HG02840 (cell line): ENCODE results near the gene PIBF1.

Experiments
- ATAC-seq: cut with Tn5 transposase; IDR thresholded peaks from one replicate; pipeline ENCODE4 v1.9.1; 2021; ENCODE audit warnings: mild to moderate bottlenecking, moderate library complexity, moderate number of reproducible peaks; ENCODE audit not compliant: unreplicated experiment, low FRiP score

Gene PIBF1

GRCh38 chr13:73057284-73058063 is 275.5 kb downstream of the PIBF1 start:
- no peak for ATAC-seq

DNA sequence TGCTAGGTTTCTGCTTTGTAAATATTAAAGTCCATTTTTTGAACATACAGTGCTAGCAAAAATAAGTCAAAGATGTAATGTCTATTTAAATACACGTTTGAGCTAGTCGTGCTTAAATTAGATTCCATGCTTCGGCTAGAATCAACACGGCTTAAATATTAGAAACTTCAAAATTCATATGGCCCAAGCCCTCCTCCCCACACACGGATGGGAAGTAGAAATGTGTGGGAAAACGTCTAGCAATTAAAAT is 276.1 kb downstream of the PIBF1 start:
- no peak for ATAC-seq

GRCh38 chr13:73058432-73058735 is 276.5 kb downstream of the PIBF1 start:
- ATAC-seq: peak; percentile 3

DNA sequence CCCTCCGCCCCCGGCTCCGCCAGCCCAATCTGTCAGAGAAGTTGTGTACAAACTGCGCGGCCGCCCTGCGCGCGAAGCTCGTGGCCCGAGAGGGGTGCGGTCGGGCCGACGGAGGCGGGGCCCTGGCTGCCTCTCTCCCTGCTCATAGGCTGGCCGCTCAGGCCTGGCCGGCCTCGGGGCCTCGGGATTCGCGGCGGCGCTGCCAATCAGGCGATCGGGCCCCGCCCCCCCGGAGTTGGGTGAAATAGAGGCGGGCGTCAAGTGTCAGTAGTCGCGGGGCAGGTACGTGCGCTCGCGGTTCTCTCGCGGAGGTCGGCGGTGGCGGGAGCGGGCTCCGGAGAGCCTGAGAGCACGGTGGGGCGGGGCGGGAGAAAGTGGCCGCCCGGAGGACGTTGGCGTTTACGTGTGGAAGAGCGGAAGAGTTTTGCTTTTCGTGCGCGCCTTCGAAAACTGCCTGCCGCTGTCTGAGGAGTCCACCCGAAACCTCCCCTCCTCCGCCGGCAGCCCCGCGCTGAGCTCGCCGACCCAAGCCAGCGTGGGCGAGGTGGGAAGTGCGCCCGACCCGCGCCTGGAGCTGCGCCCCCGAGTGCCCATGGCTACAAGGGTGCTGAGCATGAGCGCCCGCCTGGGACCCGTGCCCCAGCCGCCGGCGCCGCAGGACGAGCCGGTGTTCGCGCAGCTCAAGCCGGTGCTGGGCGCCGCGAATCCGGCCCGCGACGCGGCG is 277.0 kb downstream of the PIBF1 start, which contains the start of gene KLF5:
TSS of gene KLF5 (plus strand) at position 270 of the 724 bp plus-strand sequence. CDS start at position 593, 323 bp downstream.
- ATAC-seq: peak; percentile 97

DNA sequence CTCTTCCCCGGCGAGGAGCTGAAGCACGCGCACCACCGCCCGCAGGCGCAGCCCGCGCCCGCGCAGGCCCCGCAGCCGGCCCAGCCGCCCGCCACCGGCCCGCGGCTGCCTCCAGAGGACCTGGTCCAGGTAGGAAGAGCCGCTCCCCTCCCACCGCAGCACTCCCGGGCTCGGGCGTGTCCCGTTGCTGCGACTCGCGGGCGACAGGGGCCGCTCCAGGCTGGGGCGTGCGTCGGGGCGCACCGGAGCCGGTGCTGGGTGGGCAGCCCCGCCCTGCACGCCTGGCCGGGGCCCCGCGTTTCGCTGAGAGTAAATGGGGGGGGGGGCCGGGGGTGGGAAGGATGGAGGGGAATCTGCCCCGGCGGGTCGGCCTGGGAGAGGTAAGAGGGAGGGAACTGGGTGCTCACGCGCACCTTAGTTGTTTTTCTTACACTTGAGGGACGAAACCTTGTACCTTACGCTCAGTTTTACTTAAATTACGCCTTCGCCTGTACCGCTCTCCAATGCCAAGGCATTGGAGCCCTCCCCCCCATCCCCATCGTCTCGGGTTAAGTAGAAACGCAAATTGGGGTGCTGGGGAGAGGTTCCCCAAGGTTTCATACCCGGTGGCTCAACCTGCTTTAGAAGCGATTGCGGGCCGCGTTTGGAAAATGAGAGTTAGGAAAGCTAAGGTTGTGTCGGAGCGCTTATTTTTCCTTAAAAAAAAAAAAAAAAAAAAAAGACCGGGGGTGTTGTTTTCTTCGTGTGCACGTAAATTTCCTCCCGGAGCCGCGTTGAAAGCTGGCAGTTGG is 277.7 kb downstream of the PIBF1 start:
- ATAC-seq: peak; percentile 39

DNA sequence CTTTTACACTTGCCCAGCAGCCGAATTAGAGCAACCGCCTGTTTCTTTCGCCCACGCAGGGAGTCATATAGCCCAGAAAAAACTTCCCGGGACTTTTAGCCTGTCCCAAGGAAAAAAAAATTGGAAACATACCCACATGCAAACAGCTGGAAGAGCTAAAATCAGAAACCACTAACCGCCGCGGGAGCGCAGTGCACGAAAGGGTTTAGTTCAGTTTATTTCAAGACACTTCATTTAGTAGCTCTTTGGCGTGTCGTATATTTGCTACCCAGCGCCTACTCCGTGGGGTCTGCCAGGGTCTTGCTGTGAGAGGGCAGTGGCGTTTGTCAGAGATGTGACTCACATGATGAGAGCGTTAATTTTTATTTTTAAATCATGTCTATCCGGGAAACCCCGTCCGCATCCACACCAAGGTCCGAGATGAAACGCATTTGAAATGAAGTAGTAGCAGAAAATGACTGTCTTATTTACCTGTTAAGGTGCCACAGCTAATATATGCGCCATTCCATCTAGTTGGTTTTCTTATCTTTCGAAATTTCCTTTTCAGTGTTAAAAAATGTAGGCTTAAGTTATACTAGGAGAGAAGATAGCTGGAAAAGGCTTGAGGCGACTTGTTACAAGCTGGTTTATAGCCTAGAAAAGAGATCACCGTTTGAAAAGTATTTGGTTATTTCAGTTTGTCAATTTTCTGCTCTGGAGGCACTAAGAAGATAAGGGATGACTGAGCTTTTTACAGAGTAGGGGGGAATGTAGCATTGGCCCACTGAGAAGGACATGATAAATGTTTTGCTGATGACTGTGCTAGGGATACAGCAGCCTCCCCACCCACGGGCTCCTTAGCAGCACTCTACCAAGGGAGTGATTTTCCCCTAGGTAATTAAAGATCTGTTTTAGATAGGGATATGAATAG is 278.6 kb downstream of the PIBF1 start:
- ATAC-seq: no peak

- no peak for ATAC-seq
These were observed 279.5 kb downstream of the PIBF1 start for GRCh38 chr13:73061473-73061872.

DNA sequence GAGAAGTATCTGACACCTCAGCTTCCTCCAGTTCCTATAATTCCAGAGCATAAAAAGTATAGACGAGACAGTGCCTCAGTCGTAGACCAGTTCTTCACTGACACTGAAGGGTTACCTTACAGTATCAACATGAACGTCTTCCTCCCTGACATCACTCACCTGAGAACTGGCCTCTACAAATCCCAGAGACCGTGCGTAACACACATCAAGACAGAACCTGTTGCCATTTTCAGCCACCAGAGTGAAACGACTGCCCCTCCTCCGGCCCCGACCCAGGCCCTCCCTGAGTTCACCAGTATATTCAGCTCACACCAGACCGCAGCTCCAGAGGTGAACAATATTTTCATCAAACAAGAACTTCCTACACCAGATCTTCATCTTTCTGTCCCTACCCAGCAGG is 279.9 kb downstream of the PIBF1 start:
- no peak for ATAC-seq

DNA sequence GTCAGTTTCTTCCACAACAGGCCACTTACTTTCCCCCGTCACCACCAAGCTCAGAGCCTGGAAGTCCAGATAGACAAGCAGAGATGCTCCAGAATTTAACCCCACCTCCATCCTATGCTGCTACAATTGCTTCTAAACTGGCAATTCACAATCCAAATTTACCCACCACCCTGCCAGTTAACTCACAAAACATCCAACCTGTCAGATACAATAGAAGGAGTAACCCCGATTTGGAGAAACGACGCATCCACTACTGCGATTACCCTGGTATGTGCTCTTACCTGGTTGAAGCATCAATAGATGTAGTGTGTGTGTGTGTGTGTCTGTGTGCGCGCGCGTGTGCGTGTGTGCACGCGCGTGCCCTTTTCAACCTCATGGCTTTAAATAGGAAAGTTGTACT is 280.5 kb downstream of the PIBF1 start:
- no peak for ATAC-seq

DNA sequence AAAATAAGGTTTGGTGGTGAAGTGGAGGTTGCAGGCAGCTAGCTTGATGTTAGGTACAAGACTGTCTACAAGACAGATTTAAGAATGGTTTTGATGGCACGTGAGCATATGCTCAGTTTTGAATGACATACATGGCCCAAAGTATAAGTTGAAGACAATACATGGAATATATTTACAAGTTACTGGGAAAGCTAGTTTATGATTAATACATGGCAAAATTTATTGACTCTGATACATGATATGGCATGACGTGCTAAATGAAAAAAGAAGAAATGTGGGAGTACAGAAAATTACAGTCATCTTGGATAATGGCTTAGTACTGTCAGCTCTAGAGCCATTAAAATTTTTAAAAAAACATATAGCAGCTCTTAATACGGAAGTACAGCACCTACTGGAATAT is 281.2 kb downstream of the PIBF1 start:
- ATAC-seq: no peak

DNA sequence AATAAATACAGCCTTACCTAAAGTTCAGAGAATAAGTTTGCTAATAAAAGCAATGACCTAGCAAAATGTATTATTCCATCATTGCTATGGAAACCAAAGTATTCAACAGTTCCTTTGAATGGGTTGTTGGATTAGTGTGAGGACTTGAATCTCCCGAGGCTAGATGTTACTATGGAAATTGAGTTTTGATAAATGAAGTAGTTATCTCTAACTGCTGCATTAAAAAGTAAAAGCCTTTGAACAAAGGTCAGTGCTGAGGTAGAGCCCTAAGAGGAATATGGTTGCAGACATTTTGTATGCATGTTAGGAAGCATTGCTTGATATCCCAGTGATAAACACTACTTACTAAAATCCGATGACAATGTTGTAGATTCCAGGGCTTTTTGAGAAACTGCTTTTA is 283.1 kb downstream of the PIBF1 start:
- ATAC-seq: no peak

DNA sequence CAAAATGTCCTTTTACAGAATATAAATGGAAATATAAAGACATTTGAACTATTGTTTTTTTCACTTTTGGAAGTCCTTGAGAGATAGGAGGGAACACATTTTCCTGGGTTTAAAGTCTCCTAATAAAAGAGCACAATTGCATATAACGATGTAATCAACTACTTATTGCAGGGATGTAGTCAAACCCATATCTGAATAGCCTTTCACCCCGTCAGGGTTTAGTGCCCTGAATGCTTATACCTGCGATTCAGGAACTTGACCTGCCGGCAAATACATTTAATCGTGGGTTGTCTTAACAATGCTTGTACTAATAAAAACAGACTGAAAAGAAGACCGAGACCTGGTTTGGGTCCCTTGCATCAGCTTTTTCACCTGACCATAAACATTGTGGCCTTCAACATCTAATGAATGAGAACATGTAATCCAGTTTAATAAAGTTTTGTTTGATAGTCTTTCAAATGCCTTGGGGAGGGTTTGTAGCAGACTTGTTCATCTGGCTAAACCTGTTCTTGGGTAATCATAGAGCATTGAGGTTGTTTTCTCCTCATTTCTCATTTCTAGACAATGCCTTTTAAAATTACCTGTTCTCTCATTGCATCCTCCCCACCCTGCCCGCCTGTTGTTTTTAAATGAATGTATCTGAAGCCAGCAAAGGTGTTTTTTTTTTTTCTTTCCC is 283.9 kb downstream of the PIBF1 start:
- no peak for ATAC-seq
